Measurements from ENCODE around the gene PSMD3.
"Not testable (repeated sequence)": the region's sequence is repeated elsewhere in the genome, so short reads cannot be mapped to it uniquely, and the experiment has no call there.

The PSMD3 gene

GRCh38 chr17:39980351-39981206 lies at the start of gene PSMD3:
TSS of gene PSMD3 (plus strand) at chr17:39980807. CDS start at chr17:39980971, 164 bp downstream.
- DNase-seq (ENCODE audit: low read depth in 2 of 3, low spot score in 2 of 3) = peak; percentile 93 to 97 (median 93)

- no peak for DNase-seq (ENCODE audit: low read depth in 2 of 3, low spot score in 2 of 3)
Observed at GRCh38 chr17:39933912-39934311, 46.7 kb upstream of the PSMD3 start.

GRCh38 chr17:39934324-39934723 lies 46.3 kb upstream of the PSMD3 start:
- DNase-seq (ENCODE audit: low read depth in 2 of 3, low spot score in 2 of 3) = no peak

- no peak for DNase-seq (ENCODE audit: low read depth in 2 of 3, low spot score in 2 of 3)
Observed at GRCh38 chr17:39935909-39936308, 44.7 kb upstream of the PSMD3 start.

GRCh38 chr17:39937447-39937846 lies 43.2 kb upstream of the PSMD3 start:
- no peak for DNase-seq (ENCODE audit: low read depth in 2 of 3, low spot score in 2 of 3)

GRCh38 chr17:39938140-39938869 lies 42.3 kb upstream of the PSMD3 start:
- no peak for DNase-seq (ENCODE audit: low read depth in 2 of 3, low spot score in 2 of 3)

GRCh38 chr17:39939106-39939505 lies 41.5 kb upstream of the PSMD3 start:
- DNase-seq (ENCODE audit: low read depth in 2 of 3, low spot score in 2 of 3) = no peak

- no peak for DNase-seq (ENCODE audit: low read depth in 2 of 3, low spot score in 2 of 3)
Observed at GRCh38 chr17:39939588-39940419, 40.8 kb upstream of the PSMD3 start.

- no peak for DNase-seq (ENCODE audit: low read depth in 2 of 3, low spot score in 2 of 3)
Observed at GRCh38 chr17:39943702-39944392, 36.8 kb upstream of the PSMD3 start.

GRCh38 chr17:39944393-39944711 lies 36.3 kb upstream of the PSMD3 start:
- no peak for DNase-seq (ENCODE audit: low read depth in 2 of 3, low spot score in 2 of 3)

GRCh38 chr17:39946551-39947330 lies 33.9 kb upstream of the PSMD3 start:
- no peak for DNase-seq (ENCODE audit: low read depth in 2 of 3, low spot score in 2 of 3)

GRCh38 chr17:39948489-39948828 lies 32.1 kb upstream of the PSMD3 start:
- DNase-seq (ENCODE audit: low read depth in 2 of 3, low spot score in 2 of 3) = not testable (repeated sequence)

- DNase-seq (ENCODE audit: low read depth in 2 of 3, low spot score in 2 of 3) = no peak
Observed at GRCh38 chr17:39949028-39949427, 31.6 kb upstream of the PSMD3 start.

GRCh38 chr17:39950871-39951348 lies 29.7 kb upstream of the PSMD3 start:
- DNase-seq (ENCODE audit: low read depth in 2 of 3, low spot score in 2 of 3) = no peak

GRCh38 chr17:39951924-39952679 lies 28.5 kb upstream of the PSMD3 start:
- DNase-seq (ENCODE audit: low read depth in 2 of 3, low spot score in 2 of 3) = no peak

GRCh38 chr17:39952680-39953470 lies 27.7 kb upstream of the PSMD3 start:
- peak; percentile 67 to 79 (median 70) for DNase-seq (ENCODE audit: low read depth in 2 of 3, low spot score in 2 of 3)

GRCh38 chr17:39953471-39953888 lies 27.1 kb upstream of the PSMD3 start:
- DNase-seq (ENCODE audit: low read depth in 2 of 3, low spot score in 2 of 3) = no peak

GRCh38 chr17:39954876-39955275 lies 25.7 kb upstream of the PSMD3 start:
- DNase-seq (ENCODE audit: low read depth in 2 of 3, low spot score in 2 of 3) = no peak
